ENCODE data around the gene KLF15. TPM values are rescaled to one million over a fixed set of nuclear protein-coding genes. Genes with fewer than 3 reads are reported as not detected.

KLF15 gene
- total and polyA plus RNA-seq, 2 donors (not counting 1 experiment from before 2014, with no cell fraction given): 0.10 to 2.2 TPM

GRCh38 chr3:126389794-126390146, 32.6 kb upstream of the KLF15 start:
- Mint-ChIP-seq H3K4me3 (peak overlapping the region; percentile 80), H3K27me3 (peaks cover 61% of the 10 kb centered on the region), H3K4me1 (peaks cover 23% of the 10 kb centered on the region), H3K9me3 (ENCODE audit: insufficient read depth) (no peaks in the 10 kb centered on the region), H3K27ac (no peak overlapping the region)
- 64% methylated on average over 13 of the region's 17 CpGs for WGBS (ENCODE audit: insufficient coverage)
- ATAC-seq (ENCODE audit: low read depth) (no peak), DNase-seq (no peak)
- H3K4me2 ChIP-seq (replicated peaks; ENCODE audit: low read depth, low read length, poor library complexity, severe bottlenecking): peak overlapping the region; percentile 71
- peaks cover 0 to 29% (median 7%) of the 10 kb centered on the region in 4 experiments for H3K27me3 ChIP-seq (replicated peaks in 1 of 4; ENCODE audit: control extremely low read depth in 1 of 4, control insufficient read depth in 3 of 4, insufficient read depth in 4 of 4, low read length in 3 of 4)
- no peaks in the 10 kb centered on the region for H4K20me1 ChIP-seq (ENCODE audit: control insufficient read depth, insufficient read depth, low read length, poor library complexity, severe bottlenecking)
- ChIA-PET CTCF (interaction anchor here (3.1 kb wide), 1 partner anchor 256 kb away, joined by 16 read pairs; no protein-coding TSS in a partner anchor), POLR2A (no interaction called here)
- intact Hi-C loops (cut with micrococcal nuclease): loop anchor here (5.0 kb wide), 1 partner anchor 467 kb away; no protein-coding TSS in a partner anchor
- H3K36me3 ChIP-seq (replicated peaks in 1 of 2; ENCODE audit: control extremely low read depth in 1 of 2, control insufficient read depth in 1 of 2, extremely low read depth in 1 of 2, insufficient read depth in 2 of 2, low read length in 1 of 2): no peaks in the 10 kb centered on the region
- H3K9me3 ChIP-seq (ENCODE audit: control extremely low read depth in 1 of 3, control insufficient read depth in 2 of 3, insufficient read depth in 1 of 3, low read length in 2 of 3): no peaks in the 10 kb centered on the region
- no peak overlapping the region for H3K27ac ChIP-seq (ENCODE audit: low read length in 2 of 2)
- H3K9ac ChIP-seq (ENCODE audit: low read length): no peak overlapping the region
- TF ChIP-seq EZH2 (IDR thresholded peaks at IDR 0.05; ENCODE audit: borderline replicate concordance, insufficient read depth, low read depth, low read length, poor library complexity, severe bottlenecking) (no peak), CTCF (IDR thresholded peaks at IDR 0.05) (no peak)
- no peak overlapping the region for H3K4me3 ChIP-seq (ENCODE audit: control extremely low read depth in 1 of 5, extremely low read depth in 1 of 5, insufficient read depth in 1 of 5, low read depth in 2 of 5, low read length in 4 of 5)
- peak overlapping the region; percentile 57 for H2AFZ ChIP-seq (ENCODE audit: insufficient read depth, low read depth, low read length, poor library complexity, severe bottlenecking)
- H3K4me1 ChIP-seq (ENCODE audit: control insufficient read depth in 2 of 2, insufficient read depth in 2 of 2, low read length in 2 of 2): peaks cover 8 to 17% of the 10 kb centered on the region in 2 donors
- no peaks in the 10 kb centered on the region for H3K79me2 ChIP-seq (ENCODE audit: control insufficient read depth, insufficient read depth, low read length)

- H3K9ac ChIP-seq (ENCODE audit: low read length): no peak overlapping the region
- Mint-ChIP-seq H3K4me3 (peak overlapping the region; percentile 80), H3K27me3 (peaks cover 59% of the 10 kb centered on the region), H3K9me3 (ENCODE audit: insufficient read depth) (peaks cover under 1% of the 10 kb centered on the region), H3K4me1 (peaks cover 23% of the 10 kb centered on the region), H3K27ac (no peak overlapping the region)
- CTCF ChIA-PET: interaction anchor here (3.1 kb wide), 1 partner anchor 255 kb away, joined by 16 read pairs; no protein-coding TSS in a partner anchor
- H4K20me1 ChIP-seq (ENCODE audit: control insufficient read depth, insufficient read depth, low read length, poor library complexity, severe bottlenecking): no peaks in the 10 kb centered on the region
- WGBS (ENCODE audit: insufficient coverage): 4% methylated on average over 58 of the region's 58 CpGs
- peak overlapping the region in 4 of 5 experiments; percentile 11 to 33 (median 26) for H3K4me3 ChIP-seq (ENCODE audit: control extremely low read depth in 1 of 5, extremely low read depth in 1 of 5, insufficient read depth in 1 of 5, low read depth in 2 of 5, low read length in 4 of 5)
- H3K79me2 ChIP-seq (ENCODE audit: control insufficient read depth, insufficient read depth, low read length): no peaks in the 10 kb centered on the region
- ATAC-seq (ENCODE audit: low read depth) (peak; percentile 90), DNase-seq (peak; percentile 78)
- TF ChIP-seq EZH2 (IDR thresholded peaks at IDR 0.05; ENCODE audit: borderline replicate concordance, insufficient read depth, low read depth, low read length, poor library complexity, severe bottlenecking) (no peak), CTCF (IDR thresholded peaks at IDR 0.05) (peak; percentile 64)
- no peaks in the 10 kb centered on the region for H3K36me3 ChIP-seq (replicated peaks in 1 of 2; ENCODE audit: control extremely low read depth in 1 of 2, control insufficient read depth in 1 of 2, extremely low read depth in 1 of 2, insufficient read depth in 2 of 2, low read length in 1 of 2)
- peak overlapping the region; percentile 71 for H3K4me2 ChIP-seq (replicated peaks; ENCODE audit: low read depth, low read length, poor library complexity, severe bottlenecking)
- intact Hi-C loops (cut with micrococcal nuclease): loop anchor here (5.0 kb wide), 1 partner anchor 467 kb away; no protein-coding TSS in a partner anchor
- H3K4me1 ChIP-seq (ENCODE audit: control insufficient read depth in 2 of 2, insufficient read depth in 2 of 2, low read length in 2 of 2): peaks cover 8 to 17% of the 10 kb centered on the region in 2 donors
- H2AFZ ChIP-seq (ENCODE audit: insufficient read depth, low read depth, low read length, poor library complexity, severe bottlenecking): peak overlapping the region; percentile 57
- H3K27me3 ChIP-seq (replicated peaks in 1 of 4; ENCODE audit: control extremely low read depth in 1 of 4, control insufficient read depth in 3 of 4, insufficient read depth in 4 of 4, low read length in 3 of 4): peaks cover 0 to 26% (median 7%) of the 10 kb centered on the region in 4 experiments
- no peak overlapping the region for H3K27ac ChIP-seq (ENCODE audit: low read length in 2 of 2)
- POLR2A ChIA-PET: no interaction called here
- no peaks in the 10 kb centered on the region for H3K9me3 ChIP-seq (ENCODE audit: control extremely low read depth in 1 of 3, control insufficient read depth in 2 of 3, insufficient read depth in 1 of 3, low read length in 2 of 3)
Measured at GRCh38 chr3:126389112-126389793, 32.0 kb upstream of the KLF15 start.

Measured in B cell (primary cell).